Parathyroid adenoma (tissue), 2 donors: ENCODE data around the gene KLHDC8B.

Experiments
- H2AFZ ChIP-seq: fragments of 300-600 bp; sonication (generic); one replicate; pipeline ENCODE4 v1.7.0; 2017; ENCODE audit warnings: antibody characterized with exemption, mild to moderate bottlenecking
- H3K27ac ChIP-seq: fragments of 300-600 bp; sonication (generic); one replicate; pipeline ENCODE4 v1.7.0; 2017
- H3K27me3 ChIP-seq: fragments of 300-600 bp; sonication (generic); one replicate; pipeline ENCODE4 v1.7.0; 2017; ENCODE audit warnings: low read length; ENCODE audit not compliant: control insufficient read depth, insufficient read depth
- H3K36me3 ChIP-seq: fragments of 300-600 bp; sonication (generic); one replicate; pipeline ENCODE4 v1.7.0; 2017; ENCODE audit warnings: low read length; ENCODE audit not compliant: control insufficient read depth, insufficient read depth
- H3K4me1 ChIP-seq: fragments of 300-600 bp; sonication (generic); one replicate; pipeline ENCODE4 v1.7.0; 2017; ENCODE audit warnings: control low read depth
- H3K4me2 ChIP-seq: fragments of 300-600 bp; sonication (generic); one replicate; pipeline ENCODE4 v1.7.0; 2017; ENCODE audit warnings: low read length
- H3K4me3 ChIP-seq: fragments of 300-600 bp; sonication (generic); one replicate; pipeline ENCODE4 v1.7.0; 2017; ENCODE audit warnings: low read depth, low read length
- H3K79me2 ChIP-seq: fragments of 300-600 bp; sonication (generic); one replicate; pipeline ENCODE4 v1.7.0; 2017; ENCODE audit warnings: control low read depth
- H3K9ac ChIP-seq: fragments of 300-600 bp; sonication (generic); one replicate; pipeline ENCODE4 v1.7.0; 2017; ENCODE audit warnings: mild to moderate bottlenecking
- H3K9me3 ChIP-seq: fragments of 300-600 bp; sonication (generic); one replicate; pipeline ENCODE4 v1.7.0; 2017; ENCODE audit warnings: low read length; ENCODE audit not compliant: control insufficient read depth
- TF ChIP-seq, protein P1 (sequence below): fragments of 300-600 bp; sonication (generic); IDR thresholded peaks from one replicate; pipeline ENCODE4 v1.7.0; 2017; ENCODE audit warnings: antibody characterized with exemption, mild to moderate bottlenecking
- donor health status: primary hyperparathyroidism.

Gene KLHDC8B

GRCh38 chr3:49183873-49184272 lies 12.5 kb downstream of the KLHDC8B start:
- no peak overlapping the region for H3K9ac ChIP-seq
- H3K79me2 ChIP-seq, result no peaks in the 10 kb centered on the region
- H3K4me3 ChIP-seq, result no peak overlapping the region
- H3K9me3 ChIP-seq, result no peaks in the 10 kb centered on the region
- no peaks in the 10 kb centered on the region for H3K27me3 ChIP-seq
- H3K4me1 ChIP-seq, result no peaks in the 10 kb centered on the region
- no peaks in the 10 kb centered on the region for H3K36me3 ChIP-seq
- no peak overlapping the region for H3K27ac ChIP-seq
- H3K4me2 ChIP-seq, result no peak overlapping the region
- TF ChIP-seq, protein P1, sequence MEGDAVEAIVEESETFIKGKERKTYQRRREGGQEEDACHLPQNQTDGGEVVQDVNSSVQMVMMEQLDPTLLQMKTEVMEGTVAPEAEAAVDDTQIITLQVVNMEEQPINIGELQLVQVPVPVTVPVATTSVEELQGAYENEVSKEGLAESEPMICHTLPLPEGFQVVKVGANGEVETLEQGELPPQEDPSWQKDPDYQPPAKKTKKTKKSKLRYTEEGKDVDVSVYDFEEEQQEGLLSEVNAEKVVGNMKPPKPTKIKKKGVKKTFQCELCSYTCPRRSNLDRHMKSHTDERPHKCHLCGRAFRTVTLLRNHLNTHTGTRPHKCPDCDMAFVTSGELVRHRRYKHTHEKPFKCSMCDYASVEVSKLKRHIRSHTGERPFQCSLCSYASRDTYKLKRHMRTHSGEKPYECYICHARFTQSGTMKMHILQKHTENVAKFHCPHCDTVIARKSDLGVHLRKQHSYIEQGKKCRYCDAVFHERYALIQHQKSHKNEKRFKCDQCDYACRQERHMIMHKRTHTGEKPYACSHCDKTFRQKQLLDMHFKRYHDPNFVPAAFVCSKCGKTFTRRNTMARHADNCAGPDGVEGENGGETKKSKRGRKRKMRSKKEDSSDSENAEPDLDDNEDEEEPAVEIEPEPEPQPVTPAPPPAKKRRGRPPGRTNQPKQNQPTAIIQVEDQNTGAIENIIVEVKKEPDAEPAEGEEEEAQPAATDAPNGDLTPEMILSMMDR, result no peak
- no peak overlapping the region for H2AFZ ChIP-seq

GRCh38 chr3:49191741-49192140 lies 20.3 kb downstream of the KLHDC8B start:
- no peaks in the 10 kb centered on the region for H3K79me2 ChIP-seq
- H3K9ac ChIP-seq, result no peak overlapping the region
- H3K4me2 ChIP-seq, result no peak overlapping the region
- no peaks in the 10 kb centered on the region for H3K9me3 ChIP-seq
- TF ChIP-seq, protein P1, result no peak
- no peak overlapping the region for H2AFZ ChIP-seq
- no peaks in the 10 kb centered on the region for H3K4me1 ChIP-seq
- no peaks in the 10 kb centered on the region for H3K27me3 ChIP-seq
- no peaks in the 10 kb centered on the region for H3K36me3 ChIP-seq
- no peak overlapping the region for H3K27ac ChIP-seq
- H3K4me3 ChIP-seq, result no peak overlapping the region

DNA sequence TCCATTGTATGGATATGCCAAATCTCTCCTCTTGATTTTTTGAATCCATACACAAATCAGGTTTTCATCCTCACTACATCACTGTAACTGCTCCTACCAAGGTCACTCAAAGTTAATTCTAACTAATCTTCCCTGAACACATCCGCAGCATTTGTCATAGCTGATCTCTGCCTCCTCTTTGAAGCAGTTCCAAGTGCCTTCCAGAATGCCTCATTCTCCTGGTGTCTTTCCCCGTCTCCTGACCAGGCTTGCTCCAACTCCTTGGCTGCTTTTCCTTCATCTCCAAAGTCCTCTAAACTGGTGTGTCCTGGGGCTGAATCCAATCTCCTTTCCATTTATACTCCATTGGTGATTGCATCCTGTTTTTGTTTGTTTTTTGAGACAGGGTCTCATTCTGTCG lies 26.8 kb downstream of the KLHDC8B start:
- H3K79me2 ChIP-seq, result no peaks in the 10 kb centered on the region
- H3K4me1 ChIP-seq, result no peaks in the 10 kb centered on the region
- no peak overlapping the region for H3K4me3 ChIP-seq
- H3K27me3 ChIP-seq, result no peaks in the 10 kb centered on the region
- H3K9me3 ChIP-seq, result no peaks in the 10 kb centered on the region
- no peak overlapping the region for H3K4me2 ChIP-seq
- no peak overlapping the region for H2AFZ ChIP-seq
- TF ChIP-seq, protein P1, result no peak
- H3K27ac ChIP-seq, result no peak overlapping the region
- no peak overlapping the region for H3K9ac ChIP-seq
- no peaks in the 10 kb centered on the region for H3K36me3 ChIP-seq

GRCh38 chr3:49198611-49199230 lies 27.3 kb downstream of the KLHDC8B start:
- Histone ChIP-seq H2AFZ (no peak overlapping the region), H3K9ac (no peak overlapping the region), H3K4me2 (no peak overlapping the region), H3K79me2 (no peaks in the 10 kb centered on the region), H3K27ac (no peak overlapping the region), H3K9me3 (no peaks in the 10 kb centered on the region), H3K27me3 (no peaks in the 10 kb centered on the region), H3K4me3 (no peak overlapping the region), H3K4me1 (no peaks in the 10 kb centered on the region), H3K36me3 (no peaks in the 10 kb centered on the region)
- TF ChIP-seq, protein P1, result no peak

- Histone ChIP-seq H2AFZ (no peak overlapping the region), H3K9ac (no peak overlapping the region), H3K79me2 (no peaks in the 10 kb centered on the region), H3K27me3 (no peaks in the 10 kb centered on the region), H3K9me3 (no peaks in the 10 kb centered on the region), H3K4me1 (no peaks in the 10 kb centered on the region), H3K27ac (no peak overlapping the region), H3K4me3 (peak overlapping the region; percentile 41), H3K36me3 (no peaks in the 10 kb centered on the region), H3K4me2 (no peak overlapping the region)
- TF ChIP-seq, protein P1, result no peak
Measured at GRCh38 chr3:49199239-49199899, 28.0 kb downstream of the KLHDC8B start.
